ENCODE measurements around the gene OPA1.

OPA1 gene

DNA sequence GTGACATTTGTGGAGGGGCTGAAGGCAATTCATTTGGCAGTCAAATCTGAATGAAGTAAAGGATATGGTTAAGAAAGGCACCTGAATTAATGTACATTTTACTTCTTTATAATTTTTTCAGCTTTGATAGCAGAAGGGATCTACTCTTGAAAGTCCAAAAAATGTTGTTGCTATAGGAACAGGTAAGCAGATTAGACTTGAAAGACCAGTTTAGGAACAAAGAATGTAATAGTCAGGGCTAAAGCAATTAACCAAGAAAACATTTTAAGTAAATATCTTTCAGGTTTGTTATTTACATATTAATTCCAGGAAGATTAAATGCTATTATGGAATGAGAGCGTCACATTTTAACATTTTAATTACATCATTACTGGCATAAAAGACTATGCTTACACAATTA is 39.4 kb upstream of the OPA1 start:
- TF ChIP-seq EGR1 (IDR thresholded peaks at IDR 0.05) (no peak), TAF1 (IDR thresholded peaks at IDR 0.05; ENCODE audit: low read depth) (no peak), RAD21 (IDR thresholded peaks at IDR 0.05; ENCODE audit: low read depth) (no peak), TEAD4 (IDR thresholded peaks at IDR 0.05) (no peak), EP300 (IDR thresholded peaks at IDR 0.05; ENCODE audit: borderline replicate concordance) (no peak), CREB1 (IDR thresholded peaks at IDR 0.05; ENCODE audit: low read depth) (no peak), CEBPB (IDR thresholded peaks at IDR 0.05) (no peak), TCF12 (IDR thresholded peaks at IDR 0.05; ENCODE audit: low read depth) (no peak), YY1 (IDR thresholded peaks at IDR 0.05; ENCODE audit: low read depth) (no peak), FOXM1 (IDR thresholded peaks at IDR 0.05; ENCODE audit: borderline replicate concordance, low read depth) (no peak), NFIC (IDR thresholded peaks at IDR 0.05) (no peak), ZBTB7A (IDR thresholded peaks at IDR 0.05; ENCODE audit: low read depth) (no peak)
- TF ChIP-seq, protein P1, sequence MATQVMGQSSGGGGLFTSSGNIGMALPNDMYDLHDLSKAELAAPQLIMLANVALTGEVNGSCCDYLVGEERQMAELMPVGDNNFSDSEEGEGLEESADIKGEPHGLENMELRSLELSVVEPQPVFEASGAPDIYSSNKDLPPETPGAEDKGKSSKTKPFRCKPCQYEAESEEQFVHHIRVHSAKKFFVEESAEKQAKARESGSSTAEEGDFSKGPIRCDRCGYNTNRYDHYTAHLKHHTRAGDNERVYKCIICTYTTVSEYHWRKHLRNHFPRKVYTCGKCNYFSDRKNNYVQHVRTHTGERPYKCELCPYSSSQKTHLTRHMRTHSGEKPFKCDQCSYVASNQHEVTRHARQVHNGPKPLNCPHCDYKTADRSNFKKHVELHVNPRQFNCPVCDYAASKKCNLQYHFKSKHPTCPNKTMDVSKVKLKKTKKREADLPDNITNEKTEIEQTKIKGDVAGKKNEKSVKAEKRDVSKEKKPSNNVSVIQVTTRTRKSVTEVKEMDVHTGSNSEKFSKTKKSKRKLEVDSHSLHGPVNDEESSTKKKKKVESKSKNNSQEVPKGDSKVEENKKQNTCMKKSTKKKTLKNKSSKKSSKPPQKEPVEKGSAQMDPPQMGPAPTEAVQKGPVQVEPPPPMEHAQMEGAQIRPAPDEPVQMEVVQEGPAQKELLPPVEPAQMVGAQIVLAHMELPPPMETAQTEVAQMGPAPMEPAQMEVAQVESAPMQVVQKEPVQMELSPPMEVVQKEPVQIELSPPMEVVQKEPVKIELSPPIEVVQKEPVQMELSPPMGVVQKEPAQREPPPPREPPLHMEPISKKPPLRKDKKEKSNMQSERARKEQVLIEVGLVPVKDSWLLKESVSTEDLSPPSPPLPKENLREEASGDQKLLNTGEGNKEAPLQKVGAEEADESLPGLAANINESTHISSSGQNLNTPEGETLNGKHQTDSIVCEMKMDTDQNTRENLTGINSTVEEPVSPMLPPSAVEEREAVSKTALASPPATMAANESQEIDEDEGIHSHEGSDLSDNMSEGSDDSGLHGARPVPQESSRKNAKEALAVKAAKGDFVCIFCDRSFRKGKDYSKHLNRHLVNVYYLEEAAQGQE (IDR thresholded peaks at IDR 0.05; ENCODE audit: low read depth) = no peak
- TF ChIP-seq, protein P2, sequence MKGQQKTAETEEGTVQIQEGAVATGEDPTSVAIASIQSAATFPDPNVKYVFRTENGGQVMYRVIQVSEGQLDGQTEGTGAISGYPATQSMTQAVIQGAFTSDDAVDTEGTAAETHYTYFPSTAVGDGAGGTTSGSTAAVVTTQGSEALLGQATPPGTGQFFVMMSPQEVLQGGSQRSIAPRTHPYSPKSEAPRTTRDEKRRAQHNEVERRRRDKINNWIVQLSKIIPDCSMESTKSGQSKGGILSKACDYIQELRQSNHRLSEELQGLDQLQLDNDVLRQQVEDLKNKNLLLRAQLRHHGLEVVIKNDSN (IDR thresholded peaks at IDR 0.05) = no peak
- TF ChIP-seq, protein P3, sequence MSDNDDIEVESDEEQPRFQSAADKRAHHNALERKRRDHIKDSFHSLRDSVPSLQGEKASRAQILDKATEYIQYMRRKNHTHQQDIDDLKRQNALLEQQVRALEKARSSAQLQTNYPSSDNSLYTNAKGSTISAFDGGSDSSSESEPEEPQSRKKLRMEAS (IDR thresholded peaks at IDR 0.05) = no peak

DNA sequence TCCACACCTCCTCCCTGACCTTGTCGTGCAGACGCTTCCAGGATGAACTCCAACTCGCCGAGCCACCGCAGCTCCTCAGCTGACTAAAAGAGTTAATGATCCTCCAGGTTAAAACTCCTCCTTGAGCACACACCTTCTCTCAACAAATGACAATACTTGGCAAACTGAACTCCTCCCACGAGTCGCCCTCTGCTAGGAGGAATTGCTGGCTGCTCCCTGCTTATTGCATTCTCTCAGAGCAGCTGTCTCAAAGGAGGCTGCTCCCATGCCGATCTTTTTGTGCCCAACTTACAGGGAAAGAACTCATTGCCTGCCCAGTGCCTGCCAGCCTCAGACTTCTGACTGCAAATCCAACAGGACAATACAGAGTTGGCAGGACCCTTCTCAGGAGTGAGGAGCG is 38.2 kb upstream of the OPA1 start, which contains the start of gene ATP13A4:
Gene ATP13A4, minus strand, starts transcription at position 85 of the 400 bp plus-strand sequence. CDS start 96 bp downstream, outside the sequence.
- TF ChIP-seq EGR1 (IDR thresholded peaks at IDR 0.05) (no peak), YY1 (IDR thresholded peaks at IDR 0.05; ENCODE audit: low read depth) (no peak), TCF12 (IDR thresholded peaks at IDR 0.05; ENCODE audit: low read depth) (no peak), ZBTB7A (IDR thresholded peaks at IDR 0.05; ENCODE audit: low read depth) (no peak), CREB1 (IDR thresholded peaks at IDR 0.05; ENCODE audit: low read depth) (no peak), EP300 (IDR thresholded peaks at IDR 0.05; ENCODE audit: borderline replicate concordance) (no peak), TEAD4 (IDR thresholded peaks at IDR 0.05) (no peak), RAD21 (IDR thresholded peaks at IDR 0.05; ENCODE audit: low read depth) (no peak), NFIC (IDR thresholded peaks at IDR 0.05) (no peak), FOXM1 (IDR thresholded peaks at IDR 0.05; ENCODE audit: borderline replicate concordance, low read depth) (no peak), CEBPB (IDR thresholded peaks at IDR 0.05) (no peak)
- TF ChIP-seq, protein P2 (IDR thresholded peaks at IDR 0.05) = no peak
- TF ChIP-seq, protein P3 (IDR thresholded peaks at IDR 0.05) = no peak

DNA sequence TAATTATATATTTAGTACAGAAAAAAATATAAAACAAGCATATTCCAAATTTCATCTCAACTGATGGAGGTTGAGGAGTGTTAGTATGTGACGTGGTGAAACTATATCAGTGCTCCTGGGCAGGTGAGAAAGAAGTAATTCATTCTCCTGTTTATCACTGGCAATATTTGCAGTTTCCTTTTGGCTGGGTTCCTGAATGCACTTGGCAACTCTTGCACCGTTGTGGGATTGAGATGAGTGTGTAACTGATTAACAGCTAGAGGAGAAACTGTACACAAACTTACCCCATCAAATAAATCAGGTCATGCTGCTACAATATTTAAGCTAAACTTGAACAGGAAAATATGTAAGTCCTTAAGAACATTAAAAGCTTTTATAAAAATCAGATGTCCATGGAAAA is 36.2 kb upstream of the OPA1 start:
- TF ChIP-seq TAF1 (IDR thresholded peaks at IDR 0.05; ENCODE audit: low read depth) = no peak
- TF ChIP-seq NFIC (IDR thresholded peaks at IDR 0.05) = no peak
- TF ChIP-seq EGR1 (IDR thresholded peaks at IDR 0.05) = no peak
- TF ChIP-seq EP300 (IDR thresholded peaks at IDR 0.05; ENCODE audit: borderline replicate concordance) = no peak
- TF ChIP-seq CEBPB (IDR thresholded peaks at IDR 0.05) = no peak
- TF ChIP-seq, protein P1 (IDR thresholded peaks at IDR 0.05; ENCODE audit: low read depth) = no peak
- TF ChIP-seq TEAD4 (IDR thresholded peaks at IDR 0.05) = no peak
- TF ChIP-seq RAD21 (IDR thresholded peaks at IDR 0.05; ENCODE audit: low read depth) = no peak
- TF ChIP-seq YY1 (IDR thresholded peaks at IDR 0.05; ENCODE audit: low read depth) = no peak
- no peak for TF ChIP-seq ZBTB7A (IDR thresholded peaks at IDR 0.05; ENCODE audit: low read depth)

DNA sequence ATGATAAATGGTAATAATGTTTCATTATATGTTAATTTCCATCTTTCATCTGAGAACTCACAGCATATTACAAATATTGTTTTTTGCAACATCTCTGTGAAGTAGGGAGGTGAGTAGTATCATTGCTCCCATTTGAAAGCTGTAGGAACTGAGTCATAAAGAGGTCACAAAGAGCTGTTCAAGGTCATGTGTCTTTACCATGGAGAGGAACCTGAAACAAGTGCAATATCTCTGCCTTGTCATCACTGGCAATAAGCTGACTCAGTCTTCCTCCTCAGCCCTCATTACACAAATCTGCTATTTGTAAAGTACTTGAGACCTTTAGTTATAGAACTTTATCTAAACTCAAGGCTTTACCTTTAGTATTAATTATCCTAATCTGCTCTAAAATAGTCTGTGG is 33.9 kb upstream of the OPA1 start:
- TF ChIP-seq TEAD4 (IDR thresholded peaks at IDR 0.05) = no peak
- no peak for TF ChIP-seq YY1 (IDR thresholded peaks at IDR 0.05; ENCODE audit: low read depth)
- TF ChIP-seq EP300 (IDR thresholded peaks at IDR 0.05; ENCODE audit: borderline replicate concordance) = no peak
- TF ChIP-seq, protein P2 (IDR thresholded peaks at IDR 0.05) = no peak
- TF ChIP-seq TAF1 (IDR thresholded peaks at IDR 0.05; ENCODE audit: low read depth) = no peak
- TF ChIP-seq FOXM1 (IDR thresholded peaks at IDR 0.05; ENCODE audit: borderline replicate concordance, low read depth) = no peak
- TF ChIP-seq EGR1 (IDR thresholded peaks at IDR 0.05) = no peak
- no peak for TF ChIP-seq ZBTB7A (IDR thresholded peaks at IDR 0.05; ENCODE audit: low read depth)
- TF ChIP-seq, protein P3 (IDR thresholded peaks at IDR 0.05) = no peak
- TF ChIP-seq CREB1 (IDR thresholded peaks at IDR 0.05; ENCODE audit: low read depth) = no peak
- TF ChIP-seq RAD21 (IDR thresholded peaks at IDR 0.05; ENCODE audit: low read depth) = no peak
- no peak for TF ChIP-seq TCF12 (IDR thresholded peaks at IDR 0.05; ENCODE audit: low read depth)
- TF ChIP-seq, protein P1 (IDR thresholded peaks at IDR 0.05; ENCODE audit: low read depth) = no peak
- TF ChIP-seq NFIC (IDR thresholded peaks at IDR 0.05) = no peak
